Right ventricle myocardium inferior (tissue), 1 donor: ENCODE data around the gene ZNF181. TPM values are rescaled to one million over a fixed set of nuclear protein-coding genes. Genes with fewer than 3 reads are reported as not detected.
A peak's percentile ranks its signal among the peaks of the same experiment; 100 is the strongest.

Experiments used
- ATAC-seq: fragments of 200-7000 bp; cut with Tn5 transposase; one replicate; pipeline ENCODE4 v1.9.1; 2020; ENCODE audit warnings: mild to moderate bottlenecking, moderate library complexity
- DNase-seq: peaks from one replicate; pipeline ENCODE4 v3.0.0; 2021; ENCODE audit errors: missing footprints
- intact Hi-C: fragments of 100-400 bp; cut with DNase I; formaldehyde crosslinking; loops from one replicate; pipeline ENCODE4 v1.11.0; 2022
- total RNA-seq: library from RNA; stranded (reverse); fragmentation: NEBNext Ultra II Directional; extraction: Animal tissue kit (Norgen Biotek cat#: 25700); gene quantifications from one replicate; pipeline ENCODE4 v1.2.1, GENCODE V29; 2021
- donor health status: DM: no; HTN: yes; CAD: no; lungs with severe emphysema.

ZNF181 gene
- total RNA-seq, 1 donor from 2014 or later: 22.3 TPM

DNA sequence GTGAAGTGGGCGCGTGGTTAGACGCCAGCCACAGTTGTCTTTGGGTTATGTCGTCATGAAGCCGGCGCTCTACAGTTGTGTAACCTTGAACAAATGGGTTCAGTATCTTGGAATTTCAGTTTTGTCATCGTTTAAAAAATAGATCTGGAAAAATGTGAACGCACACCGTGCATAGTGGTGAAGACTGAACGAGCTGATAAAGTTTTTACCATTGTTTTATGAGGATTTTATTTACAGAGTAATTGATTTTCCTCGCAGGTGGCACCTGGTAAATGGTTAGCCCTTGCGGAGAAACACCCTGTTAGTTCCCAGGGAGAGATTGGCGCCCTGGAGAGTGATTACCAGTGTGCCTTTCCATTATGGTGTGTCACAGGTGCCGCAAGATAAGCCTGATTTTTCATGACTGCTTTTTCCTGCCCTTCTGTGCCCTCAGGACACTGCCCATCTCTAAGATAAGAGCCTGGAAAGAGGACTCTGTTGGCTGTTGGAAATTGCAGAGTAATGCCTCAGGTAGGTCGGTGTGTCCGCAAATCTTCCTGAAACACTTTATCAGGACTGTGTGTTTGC lies 577 bp downstream of the ZNF181 start:
- ATAC-seq (no peak), DNase-seq (no peak)
- intact Hi-C loops: loop anchor here (10.0 kb wide), 2 partner anchors 190 to 310 kb away; partner anchors contain the start of genes HPN and ZNF30

DNA sequence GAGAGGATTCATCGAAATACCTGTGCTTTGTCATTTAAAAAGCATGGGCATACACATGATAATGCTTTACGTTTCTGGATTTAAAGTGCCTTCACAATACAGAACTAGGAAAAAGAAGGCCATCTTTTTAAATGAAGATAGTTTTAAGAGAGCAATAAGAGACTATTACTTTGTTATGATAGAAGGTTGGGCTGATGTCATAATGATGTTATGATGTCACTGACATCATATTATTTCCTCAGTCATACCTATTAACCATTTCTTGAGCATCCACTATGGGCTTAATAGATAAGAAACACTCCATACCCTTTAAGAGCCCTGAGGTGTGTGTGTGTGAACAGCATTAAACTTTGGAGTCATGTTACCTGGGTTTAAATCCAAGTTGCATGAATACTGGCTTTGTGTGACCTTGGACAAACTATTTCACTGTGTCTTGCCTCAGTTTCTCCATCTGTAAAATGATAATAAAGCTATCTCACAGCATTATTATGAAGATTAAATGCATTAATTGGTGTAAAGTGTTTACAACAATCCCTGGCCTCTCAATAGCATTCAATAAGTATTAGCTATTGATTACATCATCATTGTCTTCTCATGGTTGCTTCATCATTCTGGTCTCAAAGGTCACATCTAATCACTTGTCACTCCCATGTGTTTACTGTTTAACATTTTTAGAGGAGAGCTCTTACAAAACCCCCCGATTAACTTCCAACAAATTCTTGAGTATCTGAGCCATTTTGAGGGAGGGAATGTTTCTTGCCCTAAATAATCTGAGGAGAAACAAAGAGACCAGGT lies 11.1 kb downstream of the ZNF181 start:
- ATAC-seq (no peak), DNase-seq (no peak)
- intact Hi-C loops: no loop called here

DNA sequence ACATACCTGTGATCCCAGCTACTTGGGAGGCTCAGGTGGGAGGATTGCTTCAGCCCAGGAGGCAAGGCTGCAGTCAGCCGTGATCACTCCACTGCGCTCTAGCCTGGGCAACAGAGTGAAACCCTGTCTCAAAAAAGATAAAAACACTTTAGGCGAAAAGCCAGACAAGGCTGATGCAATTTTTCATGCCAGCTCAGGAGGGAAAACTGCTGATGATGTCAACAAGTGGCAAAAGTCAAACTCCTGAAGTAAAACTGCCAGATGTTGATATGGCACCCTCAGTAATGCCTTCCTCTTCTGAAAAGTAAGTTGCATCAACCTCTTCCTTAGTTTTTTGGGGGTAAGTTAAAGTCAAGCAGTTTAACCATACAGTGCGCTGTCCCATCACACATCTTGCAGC lies 23.4 kb downstream of the ZNF181 start:
- no peak for DNase-seq
- no peak for ATAC-seq
- intact Hi-C loops: no loop called here

DNA sequence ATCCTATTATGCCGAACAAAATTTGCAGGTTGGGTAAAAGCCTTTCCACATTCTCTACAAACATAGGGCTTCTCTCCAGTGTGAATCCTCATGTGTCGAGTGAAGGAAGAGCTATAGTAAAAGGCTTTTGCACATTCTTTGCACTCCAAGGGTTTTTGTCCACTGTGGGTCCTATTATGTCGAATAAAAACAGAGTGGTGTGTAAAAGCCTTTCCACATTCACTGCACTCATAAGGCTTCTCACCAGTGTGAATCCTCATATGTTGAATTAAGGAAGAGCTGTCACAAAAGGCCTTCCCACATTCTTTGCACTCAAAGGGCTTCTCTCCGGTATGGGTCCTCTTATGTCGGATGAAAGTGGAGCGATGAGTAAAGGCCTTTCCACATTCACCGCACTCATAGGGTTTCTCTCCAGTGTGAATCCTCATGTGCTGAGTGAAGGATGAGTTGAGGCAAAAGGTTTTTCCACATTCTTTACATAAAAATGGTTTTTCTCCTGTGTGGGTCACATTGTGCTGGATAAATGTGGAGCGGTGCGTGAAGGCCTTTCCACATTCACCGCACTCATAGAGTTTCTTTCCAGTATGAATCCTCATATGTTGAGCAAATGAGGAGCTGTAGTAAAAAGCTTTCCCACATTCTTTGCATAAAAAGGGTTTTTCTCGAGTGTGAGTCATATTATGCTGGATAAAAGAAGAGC lies 25.3 kb downstream of the ZNF181 start:
- intact Hi-C loops: no loop called here
- ATAC-seq: no peak
- no peak for DNase-seq

DNA sequence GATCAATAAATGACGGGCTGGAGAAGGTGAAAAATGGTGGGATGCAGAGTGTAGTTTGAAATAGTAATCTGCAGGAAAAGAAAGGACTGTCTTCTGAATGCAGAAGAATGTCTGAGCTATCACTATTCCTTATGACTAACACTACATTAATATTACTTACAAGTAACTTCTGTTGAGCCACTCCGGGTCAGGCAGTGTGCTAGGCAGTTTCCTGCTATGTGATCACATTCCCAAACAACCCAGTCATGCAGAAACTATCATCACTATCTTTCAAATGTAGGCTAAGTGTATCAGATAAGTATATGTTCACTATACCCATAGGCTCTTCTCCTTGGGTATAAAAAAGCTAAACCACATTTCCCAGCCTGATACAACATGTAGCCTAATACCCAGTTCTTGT lies 32.3 kb downstream of the ZNF181 start:
- ATAC-seq (no peak), DNase-seq (no peak)
- intact Hi-C loops: no loop called here

DNA sequence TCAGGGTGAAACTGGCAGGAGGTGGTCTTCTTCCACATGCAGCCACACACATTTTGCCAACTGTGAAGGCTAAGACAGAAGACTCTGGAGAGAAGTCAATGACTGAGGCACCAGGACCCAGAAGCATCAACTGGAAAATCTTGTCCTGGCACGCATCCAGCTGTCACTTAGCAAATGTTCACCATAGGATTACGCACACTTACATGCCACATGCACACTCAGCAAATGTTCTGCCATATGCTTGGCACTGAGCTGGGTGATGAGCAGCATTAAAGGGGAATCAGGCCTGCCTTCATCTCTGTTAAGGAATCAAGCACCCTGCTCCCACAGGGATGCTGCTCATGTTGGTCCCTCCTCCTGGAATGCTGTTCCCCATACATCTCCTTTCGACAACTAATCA lies 33.9 kb downstream of the ZNF181 start:
- DNase-seq (no peak), ATAC-seq (no peak)
- intact Hi-C loops: no loop called here

DNA sequence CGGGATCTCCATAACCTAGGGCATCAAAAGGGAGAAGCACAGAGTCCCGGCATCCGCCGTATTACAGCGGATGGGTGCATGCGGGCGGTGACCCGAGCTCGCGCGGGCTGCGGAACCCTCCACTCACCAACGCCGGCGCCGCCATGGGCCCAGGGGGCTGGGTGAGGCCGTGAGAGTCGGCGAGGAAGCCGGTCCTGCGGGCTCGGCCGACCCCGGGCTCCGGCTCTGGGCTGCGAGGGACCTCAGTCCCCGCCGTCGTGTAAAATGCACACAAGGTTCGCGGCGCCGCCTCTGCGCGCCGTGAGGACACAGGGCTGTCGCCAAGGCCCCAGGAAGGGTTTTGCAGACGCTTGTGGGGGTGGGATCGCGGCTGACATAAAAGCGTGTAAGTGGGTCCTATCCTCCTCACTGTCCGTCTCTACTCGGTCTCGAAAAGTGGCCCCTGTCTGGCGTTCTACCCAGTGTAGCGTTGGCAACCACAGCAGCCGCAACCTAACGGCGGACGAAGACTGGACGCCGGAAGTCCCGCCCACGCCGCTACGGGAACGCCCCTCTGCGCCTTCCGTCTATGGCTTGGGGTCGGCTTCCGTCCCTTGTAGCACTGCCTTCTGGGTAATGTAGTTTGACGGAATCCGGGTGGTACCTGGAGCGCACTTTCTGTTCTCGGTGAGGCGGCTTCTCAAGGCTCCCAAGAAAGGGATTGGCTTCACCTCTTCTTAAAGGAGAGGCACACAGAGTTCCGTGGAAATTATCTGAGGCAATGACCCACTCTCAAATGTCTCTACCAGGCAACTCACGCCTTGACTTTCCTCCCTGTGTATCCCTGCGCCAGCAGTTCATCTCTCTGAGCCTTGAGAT lies 38.9 kb downstream of the ZNF181 start, which contains the start of gene ZNF599:
Gene ZNF599 (minus strand): TSS at position 519 of the 858 bp plus-strand sequence. CDS start 374 bp downstream, at position 145.
- DNase-seq: peak; percentile 92
- intact Hi-C loops: loop anchor here (1.0 to 2.0 kb wide), 2 partner anchors 40 to 64 kb away; no protein-coding TSS in a partner anchor
- ATAC-seq: peak; percentile 99

DNA sequence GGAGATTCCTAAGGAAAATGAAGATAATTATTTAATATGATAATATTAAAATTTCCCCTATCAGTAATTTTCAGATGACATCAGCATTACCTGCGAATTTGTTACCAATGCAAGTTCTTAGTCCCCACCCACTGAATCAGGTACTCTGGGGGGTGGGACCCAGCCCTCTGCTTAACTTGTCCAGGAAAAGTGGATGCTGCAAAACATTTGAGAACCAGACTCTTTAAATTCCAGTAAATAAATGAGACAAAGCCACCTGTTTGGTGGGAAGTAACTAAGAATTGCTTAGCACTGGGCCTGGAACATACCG lies 39.5 kb downstream of the ZNF181 start:
- intact Hi-C loops: loop anchor here (1.0 to 2.0 kb wide), 2 partner anchors 40 to 63 kb away; no protein-coding TSS in a partner anchor
- DNase-seq (no peak), ATAC-seq (no peak)

DNA sequence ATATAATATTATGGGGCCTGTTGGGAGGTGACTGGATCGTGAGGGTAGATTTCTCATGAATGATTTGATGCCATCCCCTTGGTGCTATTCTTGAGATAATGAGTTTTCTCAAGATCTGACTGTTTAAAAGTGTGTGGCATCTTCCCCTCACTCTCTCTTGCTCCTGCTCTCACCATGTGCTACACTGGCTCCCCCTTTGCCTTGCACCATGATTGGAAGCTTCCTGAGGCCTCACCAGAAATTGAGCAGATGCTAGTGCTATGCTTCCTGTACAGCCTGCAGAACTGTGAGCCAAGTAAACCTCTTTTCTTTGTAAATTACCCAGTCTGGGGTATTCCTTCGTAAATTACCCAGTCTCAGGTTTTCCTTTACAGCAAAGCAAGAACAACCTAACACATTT lies 40.8 kb downstream of the ZNF181 start:
- intact Hi-C loops: no loop called here
- no peak for DNase-seq
- ATAC-seq: no peak

DNA sequence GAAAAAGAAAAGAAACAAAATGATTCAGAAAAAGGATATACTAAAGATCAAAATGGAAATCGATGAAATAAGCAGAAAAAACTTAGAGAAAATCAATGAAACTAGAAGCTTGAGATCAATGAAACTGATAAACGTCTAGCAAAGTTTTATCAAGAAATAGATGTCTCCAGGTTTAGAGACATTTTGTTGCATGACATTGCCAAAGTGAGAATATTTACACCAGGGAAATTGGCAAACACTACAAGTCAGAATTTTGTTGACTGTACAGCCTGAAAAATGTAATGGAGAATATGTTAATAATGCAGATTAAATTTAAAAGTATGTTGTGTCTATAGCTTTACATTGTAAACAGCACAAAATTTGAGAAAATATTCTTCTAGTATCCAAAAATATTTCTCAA lies 44.3 kb downstream of the ZNF181 start:
- intact Hi-C loops: no loop called here
- no peak for ATAC-seq

DNA sequence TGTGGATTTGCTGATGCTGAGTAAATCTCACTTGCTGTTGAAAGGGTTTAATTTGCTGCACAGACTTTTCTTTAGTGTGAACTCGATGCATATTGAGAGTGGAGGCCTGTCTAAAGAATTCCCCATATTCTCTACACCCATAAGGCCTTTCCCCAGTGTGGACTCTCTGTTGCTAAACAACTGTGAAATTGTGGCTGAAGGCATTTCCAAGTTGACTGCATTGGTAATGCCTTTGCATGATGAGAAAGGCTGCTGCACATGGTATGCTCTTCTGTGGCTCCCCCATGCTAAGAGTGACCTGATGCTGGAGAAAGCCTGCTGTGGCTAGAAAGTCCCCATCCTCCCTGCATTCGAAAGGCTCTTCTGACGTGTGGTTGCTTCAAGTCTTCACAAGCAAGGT lies 45.6 kb downstream of the ZNF181 start:
- DNase-seq: no peak
- no peak for ATAC-seq
- intact Hi-C loops: no loop called here

More for the DNA sequence above, 44.3 kb downstream of the ZNF181 start:
- DNase-seq: no peak

DNA sequence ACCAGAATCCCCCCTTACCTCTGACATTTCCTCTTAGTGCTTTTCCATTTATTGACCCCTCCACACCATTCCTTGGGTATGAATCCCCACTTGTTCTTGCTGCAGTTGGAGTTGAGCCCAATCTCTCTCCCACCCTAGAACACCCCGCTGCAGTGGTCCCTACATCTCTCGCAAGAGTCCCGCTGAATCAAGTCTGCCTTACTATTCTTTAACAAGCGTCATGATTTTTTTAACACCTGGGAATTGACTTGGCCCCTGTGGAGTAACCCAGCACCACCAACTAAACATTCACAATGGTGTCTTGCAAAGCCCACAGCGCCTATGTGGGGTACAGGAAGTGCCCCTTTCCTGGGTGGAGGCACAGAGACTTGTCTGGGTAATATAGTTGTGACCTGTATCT lies 52.2 kb downstream of the ZNF181 start:
- ATAC-seq: no peak
- intact Hi-C loops: no loop called here
- no peak for DNase-seq

DNA sequence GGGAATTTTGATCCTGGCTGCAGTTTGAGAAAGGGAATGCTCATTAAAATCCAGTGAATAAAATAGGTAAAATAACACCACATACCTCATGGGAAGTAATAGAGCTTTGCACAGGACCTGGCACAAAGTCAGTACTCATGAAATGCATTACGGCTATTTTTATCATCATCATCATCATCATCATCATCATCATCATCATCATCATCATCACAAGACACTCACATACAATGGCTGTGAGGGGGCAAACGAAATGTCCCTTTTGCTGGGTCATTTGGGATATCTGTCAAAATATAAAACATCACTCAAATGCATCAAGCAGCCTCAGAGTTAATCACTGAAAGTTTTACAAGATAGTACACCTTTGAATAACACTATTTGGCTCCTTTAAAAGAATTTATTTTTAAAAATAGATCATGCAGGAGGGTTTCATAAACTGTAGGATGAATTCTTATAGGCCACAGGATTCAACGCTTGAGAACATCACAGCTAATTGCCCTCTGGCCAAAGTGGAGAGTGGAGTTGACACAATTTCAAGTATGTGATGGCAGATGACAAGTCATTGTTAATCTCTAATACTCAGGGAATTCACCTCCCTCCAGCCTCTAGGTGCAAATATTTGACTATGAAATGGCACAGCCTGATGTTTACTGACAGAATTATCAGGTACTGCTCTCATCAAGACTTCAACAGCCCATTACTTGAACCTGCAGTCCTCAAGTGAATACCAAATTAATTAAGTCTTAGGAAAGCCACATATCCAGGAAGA lies 53.2 kb downstream of the ZNF181 start:
- no peak for DNase-seq
- peak; percentile 62 for ATAC-seq
- intact Hi-C loops: no loop called here

DNA sequence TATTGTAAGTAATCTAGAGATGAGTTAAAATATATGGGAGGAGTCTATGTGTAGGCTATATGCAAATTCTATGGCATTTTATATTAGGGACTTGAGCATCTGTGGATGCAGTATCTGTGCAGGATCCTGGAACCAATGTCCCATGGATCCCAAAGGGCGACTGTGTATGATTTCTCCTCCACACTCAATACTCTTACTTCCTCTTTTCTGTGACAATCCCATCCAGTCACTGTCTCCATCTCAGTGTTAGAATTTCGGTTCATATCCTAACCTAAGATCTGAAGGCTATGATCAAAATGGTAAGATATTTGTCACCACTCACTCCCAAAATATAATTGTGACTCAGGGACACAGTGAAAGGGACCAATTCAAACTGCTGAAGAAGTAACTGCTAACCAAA lies 54.0 kb downstream of the ZNF181 start:
- no peak for DNase-seq
- no peak for ATAC-seq
- intact Hi-C loops: no loop called here

DNA sequence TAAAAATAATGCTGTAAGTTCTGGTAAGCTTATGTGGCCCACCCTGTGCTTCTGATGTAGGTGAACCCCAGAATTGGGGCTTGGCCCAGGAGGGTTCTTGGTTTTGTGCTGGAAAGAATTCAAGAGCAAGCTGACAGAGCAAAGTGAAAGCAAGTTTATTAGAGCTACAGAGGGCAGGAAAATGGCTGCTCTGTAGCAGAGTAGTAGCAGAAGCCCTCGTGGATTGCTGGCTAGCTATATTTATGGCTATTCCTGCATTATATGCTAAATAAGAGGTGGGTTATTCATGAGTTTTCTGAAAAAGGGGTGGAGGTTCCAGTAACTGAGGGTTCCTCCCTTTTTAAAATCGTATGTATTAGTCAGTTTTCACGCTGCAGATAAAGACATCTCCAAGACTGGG lies 59.5 kb downstream of the ZNF181 start:
- DNase-seq: no peak
- no peak for ATAC-seq
- intact Hi-C loops: no loop called here

DNA sequence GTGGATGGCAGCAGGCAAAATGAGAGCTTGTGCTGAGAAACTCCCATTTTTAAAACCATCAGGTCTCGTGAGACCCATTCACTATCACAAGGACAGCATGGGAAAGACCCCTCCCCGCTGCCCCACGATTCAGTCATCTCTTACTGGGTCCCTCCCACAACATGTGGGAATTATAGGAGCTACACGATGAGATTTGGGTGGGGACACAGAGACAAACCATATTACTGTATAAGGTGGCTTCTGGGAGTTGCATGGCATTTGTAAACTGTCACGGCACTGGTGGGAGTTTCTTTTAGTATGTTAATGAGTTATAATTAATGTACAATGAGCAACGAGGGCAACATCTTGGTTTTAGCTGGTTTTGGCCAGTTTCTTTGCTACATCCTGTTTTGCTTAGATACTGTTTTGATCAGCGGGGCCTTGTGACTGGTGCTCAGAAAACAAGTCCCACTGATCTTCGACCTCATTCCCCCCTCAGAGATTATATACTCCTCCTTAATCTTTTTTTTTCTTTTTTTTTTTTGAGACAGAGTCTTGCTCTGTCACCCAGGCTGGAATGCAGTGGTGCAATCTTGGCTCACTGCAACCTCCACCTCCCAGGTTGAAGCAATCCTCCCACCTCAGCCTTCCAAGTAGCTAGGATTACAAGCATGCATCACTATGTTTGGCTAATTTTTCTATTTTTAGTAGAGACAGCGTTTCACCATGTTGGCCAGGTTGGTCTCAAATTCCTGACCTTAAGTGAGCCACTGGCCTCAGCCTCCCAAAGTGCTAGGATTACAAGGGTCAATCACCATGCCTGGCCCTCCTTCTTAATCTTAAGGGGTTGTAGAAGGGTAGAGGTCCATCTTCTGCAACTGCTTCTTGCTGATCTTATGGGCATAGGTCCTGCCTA lies 60.3 kb downstream of the ZNF181 start:
- ATAC-seq (no peak), DNase-seq (no peak)
- intact Hi-C loops: no loop called here
